HG03066 (cell line): ENCODE measurements around the gene LRRC4C.

Experiments used
- ATAC-seq: cut with Tn5 transposase; IDR thresholded peaks from one replicate; pipeline ENCODE4 v1.9.1; 2021; ENCODE audit warnings: low read depth; ENCODE audit not compliant: unreplicated experiment

LRRC4C gene

GRCh38 chr11:40787224-40787623 lies 672.2 kb downstream of the LRRC4C start:
- no peak for ATAC-seq

- ATAC-seq, result no peak
Observed at GRCh38 chr11:40763046-40763445, 696.4 kb downstream of the LRRC4C start.

- no peak for ATAC-seq
Observed at GRCh38 chr11:40759341-40759740, 700.1 kb downstream of the LRRC4C start.

- ATAC-seq, result no peak
Observed at GRCh38 chr11:40754297-40754696, 705.2 kb downstream of the LRRC4C start.

- ATAC-seq, result no peak
Observed at GRCh38 chr11:40746282-40746681, 713.2 kb downstream of the LRRC4C start.

- ATAC-seq, result no peak
Observed at GRCh38 chr11:40732132-40732531, 727.3 kb downstream of the LRRC4C start.

GRCh38 chr11:40722179-40722795 lies 737.2 kb downstream of the LRRC4C start:
- ATAC-seq, result no peak

- no peak for ATAC-seq
Observed at GRCh38 chr11:40716344-40717130, 742.9 kb downstream of the LRRC4C start.

GRCh38 chr11:40713083-40713482 lies 746.4 kb downstream of the LRRC4C start:
- no peak for ATAC-seq

- no peak for ATAC-seq
Observed at GRCh38 chr11:40701027-40701426, 758.4 kb downstream of the LRRC4C start.

- no peak for ATAC-seq
Observed at GRCh38 chr11:40689823-40690222, 769.6 kb downstream of the LRRC4C start.

GRCh38 chr11:40688369-40688768 lies 771.1 kb downstream of the LRRC4C start:
- ATAC-seq, result no peak

GRCh38 chr11:40686765-40687164 lies 772.7 kb downstream of the LRRC4C start:
- ATAC-seq, result no peak

GRCh38 chr11:40683010-40683409 lies 776.4 kb downstream of the LRRC4C start:
- no peak for ATAC-seq

- no peak for ATAC-seq
Observed at GRCh38 chr11:40679276-40679675, 780.2 kb downstream of the LRRC4C start.

- peak; percentile 78 for ATAC-seq
Observed at GRCh38 chr11:40647295-40647694, 812.2 kb downstream of the LRRC4C start.

GRCh38 chr11:40642284-40642683 lies 817.2 kb downstream of the LRRC4C start:
- ATAC-seq, result no peak

- ATAC-seq, result no peak
Observed at GRCh38 chr11:40619654-40620053, 839.8 kb downstream of the LRRC4C start.

GRCh38 chr11:40606800-40607199 lies 852.7 kb downstream of the LRRC4C start:
- ATAC-seq, result no peak

- ATAC-seq, result no peak
Observed at GRCh38 chr11:40602866-40603552, 856.4 kb downstream of the LRRC4C start.

- ATAC-seq, result no peak
Observed at GRCh38 chr11:40597546-40598113, 861.8 kb downstream of the LRRC4C start.
